ENCODE results near the gene RBM18.

Gene RBM18

DNA sequence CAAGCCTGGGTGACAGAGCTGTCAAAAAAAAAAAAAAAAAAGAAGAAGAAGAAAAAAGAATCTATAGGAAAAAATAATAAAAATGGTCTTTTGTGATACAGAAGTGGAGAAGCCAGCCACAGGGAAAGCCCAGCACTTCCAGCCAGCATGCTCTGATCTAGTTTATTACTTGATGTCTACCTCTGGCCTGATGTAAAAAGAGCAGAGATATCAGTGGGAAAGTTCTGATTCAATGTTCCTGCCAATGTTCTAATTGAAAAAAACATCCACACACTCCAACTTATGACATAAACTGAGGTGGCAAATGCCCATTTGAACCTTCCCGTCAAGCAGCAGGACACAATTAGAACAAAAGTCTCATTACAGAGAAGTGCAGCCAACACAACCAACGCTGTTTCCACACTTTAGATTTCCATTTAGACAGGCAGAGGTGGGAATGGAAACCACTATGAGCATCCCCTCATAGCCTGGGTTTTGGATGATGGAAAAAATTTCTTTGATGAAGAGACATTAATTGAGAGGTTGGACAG, 5.7 kb downstream of the RBM18 start:
- no peak for DNase-seq (ENCODE audit: low spot score)

GRCh38 chr9:122256206-122256605, 8.4 kb downstream of the RBM18 start:
- DNase-seq (ENCODE audit: low spot score), result no peak

DNA sequence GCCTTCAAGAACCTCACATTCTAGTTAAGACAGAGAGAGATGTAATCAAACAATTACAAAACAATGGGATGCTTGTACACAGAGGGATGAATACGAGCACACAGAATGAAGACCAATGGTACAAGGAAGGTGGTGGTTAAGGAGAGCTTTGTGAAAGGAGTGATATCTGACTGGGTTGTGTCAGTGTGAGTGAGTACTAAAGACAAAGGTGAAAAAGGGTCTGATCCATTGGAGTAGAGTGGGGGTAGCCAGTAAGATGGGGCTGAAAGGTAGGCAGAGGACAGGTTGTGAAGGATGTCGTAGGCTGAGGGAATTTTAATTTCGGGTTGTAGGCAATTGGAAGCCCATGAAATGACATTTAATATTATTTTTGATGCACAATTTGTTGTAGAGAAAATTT, 9.9 kb downstream of the RBM18 start:
- DNase-seq (ENCODE audit: low spot score), result no peak

DNA sequence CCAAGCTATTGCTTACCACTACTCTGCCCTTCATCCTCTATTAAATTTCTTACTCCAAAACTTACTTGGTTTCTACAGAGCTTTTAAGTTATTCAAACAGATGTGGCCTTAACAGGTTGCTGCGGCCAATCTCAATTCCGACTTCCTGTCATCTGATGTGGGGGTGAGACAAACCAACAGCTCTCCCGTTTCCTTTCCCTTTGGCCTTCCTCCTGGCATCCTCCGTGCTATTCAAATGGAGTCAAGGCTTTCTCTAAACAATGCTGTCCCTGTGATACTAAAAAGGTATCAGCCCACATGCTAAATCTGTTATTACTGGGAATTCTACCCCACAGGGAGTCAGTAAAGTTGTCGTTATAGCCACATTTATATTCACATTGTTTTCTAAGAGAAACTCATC, 11.8 kb downstream of the RBM18 start:
- DNase-seq (ENCODE audit: low spot score), result no peak

- DNase-seq (ENCODE audit: low spot score), result no peak
Observed at GRCh38 chr9:122251351-122251750, 13.3 kb downstream of the RBM18 start.

DNA sequence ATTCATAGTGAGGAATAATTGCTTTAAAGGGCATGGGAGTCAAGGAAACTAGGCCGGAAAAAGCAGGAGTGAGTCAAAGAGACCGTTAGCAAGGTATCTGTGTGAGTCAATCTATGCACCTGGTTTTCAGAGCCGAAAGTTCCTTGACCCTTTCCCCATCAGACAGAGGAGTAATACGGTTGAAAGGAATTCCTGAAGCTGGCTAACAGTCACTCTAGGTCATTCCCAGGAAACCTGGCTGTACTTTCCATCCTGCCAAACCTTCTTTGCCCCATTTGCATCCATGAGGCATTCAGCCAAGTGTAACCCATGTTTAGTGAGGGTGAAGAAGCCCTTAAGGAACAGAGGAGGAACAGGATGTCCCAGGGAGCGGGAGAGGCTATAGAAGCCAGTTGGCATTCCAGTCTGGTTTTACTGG, 16.2 kb downstream of the RBM18 start:
- DNase-seq (ENCODE audit: low spot score), result no peak

DNA sequence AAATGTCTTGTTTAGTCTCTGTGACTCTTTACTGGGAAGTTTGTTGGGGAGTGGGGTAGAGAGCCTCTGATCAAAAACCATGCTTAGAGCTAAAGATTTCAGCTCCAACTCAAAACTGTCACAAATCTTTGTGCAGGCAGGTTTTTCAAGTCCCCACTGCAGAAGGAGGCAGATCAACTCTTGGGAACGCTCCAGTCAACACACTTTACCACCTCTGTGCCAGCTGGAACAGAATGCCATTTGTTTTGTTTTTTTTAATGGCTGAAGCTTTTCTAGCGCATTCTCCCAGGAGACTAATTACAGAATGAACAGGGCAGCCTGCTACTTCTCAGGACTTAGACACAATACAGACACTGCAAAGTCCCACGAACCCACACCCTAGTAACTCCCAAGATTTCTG, 18.0 kb downstream of the RBM18 start:
- DNase-seq (ENCODE audit: low spot score), result no peak

GRCh38 chr9:122244349-122244748, 20.3 kb downstream of the RBM18 start:
- DNase-seq (ENCODE audit: low spot score), result no peak

GRCh38 chr9:122239722-122240121, 24.9 kb downstream of the RBM18 start:
- no peak for DNase-seq (ENCODE audit: low spot score)

DNA sequence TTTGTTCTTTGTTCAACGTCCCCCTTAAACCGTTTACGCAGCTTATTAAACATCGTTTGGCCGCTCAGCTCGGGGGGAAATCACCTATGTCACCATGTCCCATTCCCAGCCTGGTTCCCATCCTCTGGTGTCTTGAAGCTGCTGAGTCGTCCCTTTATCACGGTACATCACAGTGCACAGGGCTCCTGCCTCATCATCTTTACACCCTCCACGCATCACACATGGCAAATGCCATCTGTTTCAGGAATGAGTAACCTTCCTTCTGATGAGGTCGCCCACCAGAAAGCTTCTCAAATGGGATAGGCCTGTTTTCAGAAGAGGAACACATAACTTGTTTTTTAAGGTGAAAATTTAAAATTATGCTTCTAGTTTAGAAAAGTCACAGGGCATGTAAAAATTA, 28.0 kb downstream of the RBM18 start:
- no peak for DNase-seq (ENCODE audit: low spot score)

DNA sequence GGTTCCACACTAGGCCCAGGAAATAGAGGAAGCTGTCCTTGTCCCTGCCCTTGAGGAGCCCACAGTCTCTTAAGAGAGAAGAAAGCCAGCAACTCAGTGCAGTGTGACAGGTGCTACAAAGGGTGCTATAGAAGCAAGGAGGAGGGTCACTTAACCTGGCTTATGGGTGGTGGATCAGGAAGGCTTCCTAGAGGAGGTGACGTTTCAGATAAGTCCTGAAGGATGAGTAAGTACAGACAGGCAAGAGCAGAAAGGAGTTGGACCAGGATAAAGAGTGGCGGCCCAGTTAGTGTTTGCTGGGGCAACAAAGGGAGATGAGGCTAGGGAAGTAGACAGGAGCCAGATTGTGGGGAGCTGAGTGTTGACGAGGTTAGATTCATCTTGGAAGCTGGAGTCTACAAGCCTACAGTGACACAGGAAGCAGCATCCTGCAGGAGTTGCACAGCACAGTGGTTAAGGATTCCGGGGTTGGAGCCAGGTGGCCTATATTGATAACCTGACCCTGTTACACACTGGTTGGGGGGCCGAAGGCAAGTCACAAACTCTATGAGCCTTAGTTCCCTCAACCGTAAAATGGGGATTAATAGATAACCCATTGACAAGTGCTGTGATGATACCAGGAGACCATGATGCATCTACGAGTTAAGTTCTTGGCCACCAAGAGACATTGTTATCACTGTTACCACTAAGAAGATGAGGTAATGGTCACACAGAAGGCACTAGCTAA, 30.5 kb downstream of the RBM18 start:
- no peak for DNase-seq (ENCODE audit: low spot score)

DNA sequence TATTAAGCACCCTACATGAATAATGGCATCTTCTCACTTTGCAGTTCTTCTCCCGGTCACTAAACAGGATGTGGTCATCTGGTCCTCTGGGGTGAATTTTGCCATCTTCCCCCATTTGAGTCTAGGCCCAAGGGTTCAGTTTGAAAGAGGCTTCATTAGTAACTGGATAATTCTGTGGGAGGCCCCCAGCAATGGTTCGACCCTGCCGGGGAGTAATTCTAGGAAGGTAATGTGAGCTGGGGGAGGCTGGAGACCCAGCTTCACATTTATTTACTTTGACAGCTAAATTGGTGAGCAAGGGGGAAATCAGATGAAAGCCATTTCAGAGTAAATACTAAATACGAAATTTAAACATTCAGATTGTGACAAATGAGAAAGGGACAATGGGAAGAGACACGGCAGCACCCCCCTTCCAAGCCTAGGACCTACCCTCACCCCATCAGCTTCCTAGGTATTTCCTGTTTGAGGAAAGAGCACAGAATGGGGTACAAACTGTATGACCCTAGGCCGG, 31.8 kb downstream of the RBM18 start:
- no peak for DNase-seq (ENCODE audit: low spot score)

- DNase-seq (ENCODE audit: low spot score), result no peak
Observed at GRCh38 chr9:122229485-122229837, 35.2 kb downstream of the RBM18 start.

DNA sequence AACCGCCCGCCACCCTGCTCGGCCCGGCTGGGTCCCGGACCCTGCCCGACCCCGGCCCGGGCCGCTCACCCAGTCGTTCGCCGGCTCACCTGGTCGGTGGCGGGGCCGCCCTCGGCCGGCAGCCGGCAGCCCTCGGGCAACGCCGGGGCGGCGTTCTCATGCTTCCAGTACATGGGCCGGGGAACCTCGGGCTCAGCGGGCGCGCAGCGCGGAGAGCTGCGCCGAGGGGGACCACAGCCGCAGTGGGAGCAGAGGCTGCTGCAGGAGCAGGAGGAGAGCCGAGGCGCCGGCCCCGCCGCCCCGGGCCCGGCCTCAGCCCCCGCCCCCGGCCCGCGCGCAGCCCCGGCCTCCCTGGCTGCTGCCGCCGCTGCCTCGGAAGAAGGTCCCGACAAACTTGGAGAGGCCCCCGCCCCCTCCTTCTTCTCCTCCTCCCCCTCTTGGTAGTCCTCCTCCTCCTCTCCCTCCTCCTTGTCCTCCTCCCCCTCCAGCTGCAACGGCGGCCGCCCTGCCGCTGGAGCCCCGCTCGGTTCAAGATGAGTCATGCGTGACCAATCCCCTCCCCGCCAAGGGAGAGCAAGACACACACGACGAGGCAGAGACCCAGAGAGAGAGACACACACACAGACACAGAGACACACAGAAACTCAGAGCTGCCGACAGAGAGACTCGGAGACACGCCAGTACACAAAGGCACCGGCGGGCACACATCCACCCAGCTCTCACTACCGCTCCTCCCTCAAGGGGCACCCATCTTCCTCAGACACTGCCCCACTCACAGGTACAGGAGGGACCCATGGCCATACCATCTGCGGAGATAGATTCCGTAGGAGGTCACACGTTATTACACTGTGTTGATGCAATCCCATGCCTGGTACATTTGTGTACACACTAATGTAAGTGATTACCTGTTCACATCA, 35.8 kb downstream of the RBM18 start, which contains the start of gene LHX6:
Gene LHX6 (minus strand): TSS at position 390 of the 917 bp plus-strand sequence. CDS start 217 bp downstream, at position 173.
- DNase-seq (ENCODE audit: low spot score), result peak; percentile 65

- peak; percentile 73 for DNase-seq (ENCODE audit: low spot score)
Observed at GRCh38 chr9:122228191-122228567, 36.5 kb downstream of the RBM18 start.

- no peak for DNase-seq (ENCODE audit: low spot score)
Observed at GRCh38 chr9:122227575-122227900, 37.1 kb downstream of the RBM18 start.

GRCh38 chr9:122226758-122227574, 37.7 kb downstream of the RBM18 start:
- no peak for DNase-seq (ENCODE audit: low spot score)

GRCh38 chr9:122226142-122226757, 38.4 kb downstream of the RBM18 start:
- DNase-seq (ENCODE audit: low spot score), result peak; percentile 42

DNA sequence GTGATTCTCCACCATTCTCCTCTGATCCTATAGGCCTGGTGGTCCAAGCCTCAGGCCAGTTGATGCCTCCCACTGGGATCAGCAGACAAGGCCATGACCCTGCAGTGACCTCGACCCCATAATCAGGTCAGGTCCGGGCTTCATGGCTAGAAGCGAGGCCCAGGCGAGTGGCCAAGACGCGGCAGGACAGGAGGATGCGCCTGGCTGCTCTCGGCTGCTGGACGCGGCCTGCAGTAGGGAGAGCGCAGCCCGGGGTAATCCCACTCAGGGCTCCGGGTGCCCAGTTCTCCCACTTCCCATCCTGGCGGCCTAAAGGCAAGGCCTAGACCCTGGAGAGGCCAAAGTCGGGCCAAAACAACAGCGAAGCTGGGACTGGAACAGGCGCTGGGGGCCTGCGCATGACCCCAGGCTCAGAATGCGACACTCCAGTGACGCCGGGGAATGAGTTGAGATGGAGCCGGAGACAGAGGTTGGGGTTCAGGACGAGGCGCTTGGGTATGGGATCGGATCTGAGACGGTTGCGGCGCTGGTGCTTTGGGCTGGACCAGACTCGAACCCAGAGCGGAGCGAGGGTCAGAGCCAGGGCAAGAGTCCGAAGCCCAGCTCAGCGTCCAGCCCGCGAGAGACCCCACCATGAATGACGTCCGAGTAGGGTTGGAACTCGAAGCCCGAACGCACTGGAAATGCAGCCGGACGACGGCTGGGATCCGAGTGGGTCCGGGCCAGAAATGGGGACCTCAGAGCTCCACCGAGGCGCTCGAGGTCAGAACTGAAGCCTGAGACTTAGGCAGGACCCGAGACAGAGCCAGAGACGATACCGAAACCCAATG, 39.1 kb downstream of the RBM18 start:
- DNase-seq (ENCODE audit: low spot score), result no peak

- DNase-seq (ENCODE audit: low spot score), result peak; percentile 8
Observed at GRCh38 chr9:122223435-122223834, 41.2 kb downstream of the RBM18 start.

DNA sequence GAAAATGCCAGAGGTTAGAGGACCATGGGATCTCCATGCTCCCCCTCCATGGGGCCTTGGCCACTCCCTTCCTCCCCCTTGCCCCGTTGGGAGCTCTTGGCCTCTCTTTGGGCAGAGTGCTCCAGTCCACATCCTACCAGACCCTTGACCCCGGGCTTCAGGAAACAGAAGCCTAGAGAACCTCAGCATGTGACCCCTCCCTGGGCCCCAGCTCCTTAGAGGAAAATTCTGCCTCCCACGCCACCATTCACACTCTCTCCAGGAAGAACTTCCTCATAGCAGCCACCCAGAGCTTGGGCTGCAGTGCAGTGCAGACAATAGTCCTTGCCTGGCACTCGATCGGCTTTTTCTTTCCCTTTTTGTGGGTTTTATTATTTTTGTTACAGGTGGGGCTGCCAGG, 41.8 kb downstream of the RBM18 start:
- DNase-seq (ENCODE audit: low spot score), result peak; percentile 18

Data from D341Med (cell line).